GM06990 (cell line): ENCODE measurements around the gene EVI5.
"Not testable (repeated sequence)": the region's sequence is repeated elsewhere in the genome, so short reads cannot be mapped to it uniquely, and the experiment has no call there.

ENCODE experiments used
- DNase-seq: peaks from one replicate; pipeline ENCODE4 v3.0.0-alpha.2; 2011; ENCODE audit not compliant: insufficient read length; ENCODE audit errors: extremely low read depth
- H3K27me3 ChIP-seq: replicated peaks from 2 replicates; pipeline ENCODE4 v1.6.0; 2011; ENCODE audit warnings: low read length; ENCODE audit not compliant: control insufficient read depth, insufficient read depth
- H3K36me3 ChIP-seq: 2 replicates; pipeline ENCODE4 v1.5.1; 2011; ENCODE audit warnings: low read length; ENCODE audit not compliant: control insufficient read depth, insufficient read depth
- H3K4me3 ChIP-seq: replicated peaks from 2 replicates; pipeline ENCODE4 v1.5.1; 2011; ENCODE audit warnings: low read depth, mild to moderate bottlenecking, control low read depth, low read length
- CTCF ChIP-seq: IDR thresholded peaks from 2 replicates; pipeline ENCODE4 v1.5.1; 2011; ENCODE audit warnings: low read length, control low read depth, mild to moderate bottlenecking, inconsistent platforms; ENCODE audit not compliant: insufficient read depth, poor library complexity, severe bottlenecking

EVI5 gene

DNA sequence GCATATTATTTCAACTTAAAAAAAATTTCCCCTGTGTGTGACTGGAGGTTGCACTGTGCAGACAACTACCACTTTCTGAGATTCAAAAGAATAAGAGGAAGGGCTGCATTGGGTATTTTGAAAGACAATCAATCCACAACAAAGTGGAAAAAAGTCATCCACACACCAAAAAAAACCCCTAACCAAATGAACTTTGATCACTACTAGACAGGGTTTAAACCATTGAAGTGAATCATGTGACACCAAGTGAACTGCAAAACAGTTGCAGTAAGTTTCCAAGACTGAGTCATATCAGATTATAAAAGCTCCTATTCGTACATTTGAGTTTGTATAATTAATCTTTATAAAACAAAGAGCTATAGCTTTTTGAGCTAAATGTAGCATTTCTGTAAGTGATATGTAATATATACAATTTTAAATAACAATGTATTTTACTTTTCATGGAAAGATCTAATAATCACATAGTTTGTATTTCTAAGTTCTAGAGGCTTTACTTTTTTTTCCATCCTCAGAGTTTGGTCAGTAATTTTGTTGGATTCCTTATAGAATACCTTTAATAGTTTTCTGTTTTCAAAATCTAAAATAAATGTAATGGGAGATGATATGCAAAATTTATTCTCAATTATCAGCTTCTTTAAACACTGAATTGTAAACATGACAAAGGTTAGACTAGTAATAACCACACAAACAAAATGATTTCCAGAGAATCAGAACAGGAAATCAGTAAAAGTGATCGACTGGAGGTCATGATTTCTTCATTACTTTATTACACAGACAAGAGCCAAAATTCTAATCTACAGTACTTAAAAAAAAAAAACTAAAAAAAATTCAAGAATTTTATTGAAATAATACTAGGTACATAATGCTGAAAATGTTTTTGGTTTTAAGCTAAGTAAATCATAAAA is 247.7 kb downstream of the EVI5 start:
- TF ChIP-seq CTCF, result no peak
- no peaks in the 10 kb centered on the region for H3K36me3 ChIP-seq
- no peak overlapping the region; the same call in 1 of the 2 replicates for H3K4me3 ChIP-seq
- peak; percentile 59 for DNase-seq
- H3K27me3 ChIP-seq, result no peaks in the 10 kb centered on the region

DNA sequence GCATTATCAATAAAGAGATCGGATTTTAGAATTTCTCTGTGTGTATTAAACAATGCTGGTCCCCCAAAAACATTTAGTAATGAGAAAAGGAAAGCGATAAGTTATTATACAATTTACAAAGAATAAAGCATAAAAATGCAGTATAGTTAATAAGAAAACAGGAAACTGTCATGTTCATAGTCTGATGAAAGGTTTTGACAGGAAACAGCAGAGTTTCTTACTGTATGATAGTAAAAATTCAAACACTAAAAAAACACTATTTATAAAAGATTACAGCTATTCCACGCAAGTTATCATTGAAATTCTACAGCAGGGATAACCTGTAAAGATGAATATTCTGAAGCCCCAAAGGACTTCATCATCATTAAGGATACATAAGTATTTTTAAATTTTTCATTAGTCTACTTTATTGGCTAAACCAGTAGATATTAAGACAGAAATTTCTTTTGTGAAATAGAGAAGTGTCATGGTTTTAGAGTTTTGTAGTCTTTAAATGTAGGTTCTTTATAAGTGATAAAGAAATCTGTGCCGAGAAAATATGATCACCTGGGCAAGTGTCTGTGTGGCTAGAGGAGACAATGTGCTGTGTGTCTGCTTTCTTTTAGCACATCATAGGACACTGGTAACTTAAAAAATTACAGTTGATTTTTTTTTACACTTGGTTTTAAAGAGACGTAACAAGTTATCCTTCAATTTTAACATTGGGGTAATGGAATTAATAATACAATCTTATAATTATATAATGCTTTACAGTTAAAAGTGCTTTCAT is 248.5 kb downstream of the EVI5 start:
- H3K4me3 ChIP-seq, result no peak overlapping the region
- no peaks in the 10 kb centered on the region for H3K27me3 ChIP-seq
- H3K36me3 ChIP-seq, result no peaks in the 10 kb centered on the region
- TF ChIP-seq CTCF, result no peak
- no peak for DNase-seq

DNA sequence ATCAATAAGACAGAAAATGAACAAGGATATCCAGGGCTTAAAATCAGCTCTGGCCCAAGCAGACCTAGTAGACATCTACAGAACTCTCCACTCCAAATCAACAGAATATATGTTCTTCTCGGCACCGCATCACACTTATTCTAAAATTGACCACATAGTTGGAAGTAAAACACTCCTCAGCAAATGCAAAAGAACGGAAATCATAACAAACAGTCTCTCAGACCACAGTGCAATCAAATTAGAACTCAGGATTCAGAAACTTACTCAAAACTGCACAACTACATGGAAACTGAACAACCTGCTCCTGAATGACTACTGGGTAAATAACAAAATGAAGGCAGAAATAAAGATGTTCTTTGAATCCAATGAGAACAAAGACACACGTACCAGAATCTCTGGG is 252.5 kb downstream of the EVI5 start:
- not testable (repeated sequence) for H3K36me3 ChIP-seq, H3K4me3 ChIP-seq, H3K27me3 ChIP-seq, DNase-seq

DNA sequence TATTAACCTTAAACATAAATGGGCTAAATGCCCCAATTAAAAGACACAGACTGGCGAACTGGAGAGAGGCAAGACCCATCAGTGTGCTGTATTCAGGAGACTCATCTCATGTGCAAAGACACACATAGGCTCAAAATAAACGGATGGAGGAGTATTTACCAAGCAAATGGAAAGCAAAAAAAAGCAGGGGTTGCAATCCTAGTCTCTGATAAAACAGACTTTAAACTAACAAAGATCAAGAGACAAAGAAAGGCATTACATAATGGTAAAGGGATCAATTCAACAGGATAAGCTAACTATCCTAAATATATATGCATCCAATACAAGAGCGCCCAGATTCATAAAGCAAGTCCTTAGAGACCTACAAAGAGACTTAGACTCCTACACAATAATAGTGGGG is 253.0 kb downstream of the EVI5 start:
- H3K36me3 ChIP-seq, H3K4me3 ChIP-seq, DNase-seq, H3K27me3 ChIP-seq: not testable (repeated sequence)

DNA sequence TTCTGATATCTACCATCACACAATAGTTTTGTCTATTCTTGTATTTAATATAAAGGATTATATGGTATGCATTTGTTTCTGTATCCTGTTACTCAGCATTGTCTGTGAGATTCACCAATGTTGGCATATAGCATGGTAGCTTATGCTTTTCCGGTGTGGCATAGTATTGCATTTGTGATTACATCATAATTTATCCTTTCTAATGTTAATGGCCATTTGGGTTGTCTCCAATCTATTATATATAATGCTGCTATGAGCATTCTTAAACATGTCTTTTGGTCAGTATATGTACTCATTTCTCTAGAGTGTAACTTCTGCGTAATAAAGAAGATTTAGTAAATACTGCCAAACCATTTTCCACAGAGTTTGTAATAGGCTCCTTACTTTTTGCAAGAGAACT is 257.2 kb downstream of the EVI5 start:
- Histone ChIP-seq H3K27me3 (no peaks in the 10 kb centered on the region), H3K36me3 (no peaks in the 10 kb centered on the region), H3K4me3 (no peak overlapping the region)
- no peak for DNase-seq
- no peak for TF ChIP-seq CTCF

- H3K4me3 ChIP-seq, H3K36me3 ChIP-seq, H3K27me3 ChIP-seq, DNase-seq: not testable (repeated sequence)
Observed at GRCh38 chr1:92524944-92525590, 259.8 kb downstream of the EVI5 start.

GRCh38 chr1:92519043-92519442 is 265.9 kb downstream of the EVI5 start:
- TF ChIP-seq CTCF, result no peak
- DNase-seq, result no peak
- no peaks in the 10 kb centered on the region for H3K27me3 ChIP-seq
- H3K36me3 ChIP-seq, result no peaks in the 10 kb centered on the region
- no peak overlapping the region for H3K4me3 ChIP-seq
